H1 (cell line): Measurements from ENCODE around the gene RUFY4. TPM values are rescaled to one million over a fixed set of nuclear protein-coding genes. Genes with fewer than 3 reads are reported as not detected.

Experiments
- CTCF ChIA-PET: fragments of 300-600 bp; sonication (Branson Sonifier 250); formaldehyde crosslinking; loops from one replicate; lab custom pipeline; 2021; ENCODE audit not compliant: partially characterized antibody; lab: Charles Lee
- POLR2A ChIA-PET: fragments of 300-600 bp; sonication (Branson Sonifier 250); formaldehyde crosslinking; loops from one replicate; lab custom pipeline; 2021; ENCODE audit warnings: inconsistent platforms; ENCODE audit not compliant: partially characterized antibody; lab: Charles Lee
- DNase-seq, 2 experiments: peaks; one replicate each; pipeline versions ENCODE4 v3.0.0 to v3.0.0-alpha.2; 2010 to 2022; ENCODE audit warnings: low spot score in 2 of 2, low read depth in 1 of 2, mixed read lengths in 1 of 2
- FAIRE-seq: peaks from 2 replicates; lab custom pipeline; 2011; peaks lifted over from hg19 to GRCh38; lab: Jason Lieb, UNC
- H2AFZ ChIP-seq: 2 replicates; pipeline ENCODE4 v1.8.1; 2012; ENCODE audit warnings: low read length, inconsistent platforms
- H2AK5ac ChIP-seq: 2 replicates; pipeline ENCODE4 v1.6.1; 2013; ENCODE audit warnings: low read depth, low read length
- H2BK120ac ChIP-seq: replicated peaks from 2 replicates; pipeline ENCODE3; 2013; ENCODE audit warnings: low read depth, low read length, inconsistent platforms
- H2BK12ac ChIP-seq: 2 replicates; pipeline ENCODE4 v1.6.1; 2013; ENCODE audit warnings: low read depth, low read length
- H2BK15ac ChIP-seq: 2 replicates; pipeline ENCODE4 v1.6.1; 2013; ENCODE audit warnings: low read length
- H2BK20ac ChIP-seq: 2 replicates; pipeline ENCODE4 v1.6.1; 2013; ENCODE audit warnings: low read length
- H2BK5ac ChIP-seq: 2 replicates; pipeline ENCODE4 v1.6.1; 2013; ENCODE audit warnings: low read depth, low read length
- H3K14ac ChIP-seq: 2 replicates; pipeline ENCODE4 v1.6.1; 2013; ENCODE audit warnings: inconsistent platforms; ENCODE audit not compliant: insufficient read length
- H3K18ac ChIP-seq: 2 replicates; pipeline ENCODE4 v1.6.1; 2013; ENCODE audit warnings: low read length; ENCODE audit errors: extremely low read depth
- H3K23ac ChIP-seq: 2 replicates; pipeline ENCODE4 v1.6.1; 2013; ENCODE audit warnings: inconsistent platforms; ENCODE audit not compliant: insufficient read length
- H3K23me2 ChIP-seq: 2 replicates; pipeline ENCODE4 v1.6.1; 2013; ENCODE audit warnings: low read depth, low read length
- H3K27ac ChIP-seq: 2 replicates; pipeline ENCODE4 v1.6.1; 2011; ENCODE audit warnings: low read depth, low read length, inconsistent platforms
- H3K27me3 ChIP-seq, 4 experiments: replicated peaks in 1 of 4; 1 replicate in 1 of 4; 2 replicates in 3 of 4; pipeline versions ENCODE4 v1.6.1 to v1.8.1; 2011 to 2013; ENCODE audit warnings: low read length in 3 of 4, mild to moderate bottlenecking in 3 of 4, inconsistent platforms in 2 of 4, mixed read lengths in 2 of 4, moderate library complexity in 1 of 4; ENCODE audit not compliant: control insufficient read depth in 3 of 4, insufficient read depth in 3 of 4; ENCODE audit errors: extremely low read depth in 1 of 4
- H3K36me3 ChIP-seq, 4 experiments: 2 replicates each; pipeline versions ENCODE4 v1.6.1 to v1.8.1; 2011 to 2013; ENCODE audit warnings: mild to moderate bottlenecking in 4 of 4, low read length in 3 of 4, moderate library complexity in 2 of 4, control low read depth in 1 of 4, inconsistent platforms in 1 of 4; ENCODE audit not compliant: insufficient read depth in 4 of 4, control insufficient read depth in 2 of 4
- H3K4ac ChIP-seq: replicated peaks from 2 replicates; pipeline ENCODE3; 2013; ENCODE audit warnings: low read length, low read depth, mixed read lengths, inconsistent platforms; ENCODE audit not compliant: insufficient read length
- H3K4me1 ChIP-seq, 4 experiments: replicated peaks in 1 of 4; 1 replicate in 1 of 4; 2 replicates in 3 of 4; pipeline versions ENCODE4 v1.6.1 to v1.8.1; 2011 to 2013; ENCODE audit warnings: low read length in 3 of 4, inconsistent platforms in 2 of 4, mixed read lengths in 1 of 4; ENCODE audit not compliant: insufficient read depth in 4 of 4, control insufficient read depth in 3 of 4
- H3K4me2 ChIP-seq, 2 experiments: 2 replicates each; pipeline versions ENCODE4 v1.6.1 to v1.8.1; 2011 to 2013; ENCODE audit warnings: low read depth in 2 of 2, low read length in 2 of 2, control low read depth in 1 of 2, inconsistent platforms in 1 of 2, mild to moderate bottlenecking in 1 of 2; ENCODE audit not compliant: insufficient read depth in 1 of 2
- H3K4me3 ChIP-seq, 4 experiments: fragments of 200-600, 300-600 bp in 1 of 4; sonication (generic), shearing (Covaris generic), sonication (Bioruptor Twin) in 1 of 4; 2 replicates each; pipeline versions ENCODE4 v1.5.1 to v1.8.1; 2011 to 2016; ENCODE audit warnings: low read length in 4 of 4, low read depth in 3 of 4, control low read depth in 2 of 4, inconsistent platforms in 2 of 4, mild to moderate bottlenecking in 2 of 4, mixed read lengths in 1 of 4, moderate library complexity in 1 of 4; ENCODE audit not compliant: insufficient read depth in 2 of 4; ENCODE audit errors: extremely low read depth in 1 of 4
- H3K56ac ChIP-seq: replicated peaks from 2 replicates; pipeline ENCODE3; 2013; ENCODE audit warnings: low read depth, mild to moderate bottlenecking, mixed read lengths, low read length, inconsistent platforms; ENCODE audit not compliant: insufficient read length
- H3K79me1 ChIP-seq: 2 replicates; pipeline ENCODE4 v1.6.1; 2013; ENCODE audit warnings: low read depth, low read length, control low read depth
- H3K79me2 ChIP-seq, 2 experiments: 2 replicates each; pipeline versions ENCODE4 v1.6.1 to v1.8.1; 2012 to 2013; ENCODE audit warnings: low read length in 2 of 2, mild to moderate bottlenecking in 2 of 2, inconsistent platforms in 1 of 2; ENCODE audit not compliant: insufficient read depth in 2 of 2, control insufficient read depth in 1 of 2
- H3K9ac ChIP-seq, 4 experiments: replicated peaks in 1 of 4; 1 replicate in 1 of 4; 2 replicates in 3 of 4; pipeline versions ENCODE4 v1.6.1 to v1.8.1; 2011 to 2013; ENCODE audit warnings: low read depth in 3 of 4, low read length in 3 of 4, control low read depth in 2 of 4, mild to moderate bottlenecking in 2 of 4, moderate library complexity in 2 of 4, inconsistent platforms in 1 of 4; ENCODE audit errors: extremely low read depth in 1 of 4
- H3K9me3 ChIP-seq, 2 experiments: 2 replicates each; pipeline versions ENCODE4 v1.6.1 to v1.8.1; 2012 to 2013; ENCODE audit warnings: mild to moderate bottlenecking in 2 of 2, moderate library complexity in 2 of 2, control low read depth in 1 of 2, inconsistent platforms in 1 of 2, low read depth in 1 of 2, low read length in 1 of 2, mixed read lengths in 1 of 2; ENCODE audit not compliant: insufficient read depth in 2 of 2
- H4K20me1 ChIP-seq, 2 experiments: replicated peaks in 1 of 2; 2 replicates each; pipeline versions ENCODE3 to v1.8.1; 2011 to 2013; ENCODE audit warnings: inconsistent platforms in 2 of 2, low read length in 2 of 2, mild to moderate bottlenecking in 1 of 2; ENCODE audit not compliant: insufficient read depth in 2 of 2, control insufficient read depth in 1 of 2
- H4K5ac ChIP-seq: 2 replicates; pipeline ENCODE4 v1.6.1; 2013; ENCODE audit warnings: low read length, low read depth, mixed read lengths, inconsistent platforms; ENCODE audit not compliant: insufficient read length
- H4K8ac ChIP-seq: 2 replicates; pipeline ENCODE4 v1.8.0; 2013; ENCODE audit warnings: mild to moderate bottlenecking, moderate library complexity, low read length, inconsistent platforms; ENCODE audit not compliant: insufficient read depth; ENCODE audit errors: extremely low read depth
- H4K91ac ChIP-seq: replicated peaks from 2 replicates; pipeline ENCODE3; 2013; ENCODE audit warnings: low read length, mixed read lengths, inconsistent platforms; ENCODE audit not compliant: insufficient read length
- BCL11A ChIP-seq, 2 experiments: IDR thresholded peaks; one replicate each; pipeline ENCODE4 v1.6.1; 2011; ENCODE audit warnings: low read depth in 2 of 2, low read length in 2 of 2, mild to moderate bottlenecking in 2 of 2
- BRCA1 ChIP-seq: IDR thresholded peaks from 2 replicates; pipeline ENCODE4 v1.6.1; 2012; ENCODE audit warnings: low read depth, low read length, improper control_type of control experiment
- CBX5 ChIP-seq: fragments of 300-800, 300-1000 bp; sonication (generic); IDR thresholded peaks from 2 replicates; pipeline ENCODE4 v1.7.1; 2016; ENCODE audit warnings: antibody characterized with exemption, low read length, low read depth
- CEBPB ChIP-seq: IDR thresholded peaks from 2 replicates; pipeline ENCODE4 v1.6.1; 2012; ENCODE audit warnings: low read depth, low read length
- CHD1 ChIP-seq: IDR thresholded peaks from 2 replicates; pipeline ENCODE4 v1.6.1; 2012; ENCODE audit warnings: low read depth, low read length, improper control_type of control experiment
- CREB1 ChIP-seq: IDR thresholded peaks from 2 replicates; pipeline ENCODE4 v1.6.1; 2012; ENCODE audit warnings: inconsistent platforms
- EP300 ChIP-seq, 2 experiments: IDR thresholded peaks; 1 replicate in 1 of 2; 2 replicates in 1 of 2; pipeline ENCODE4 v1.6.1; 2011 to 2012; ENCODE audit warnings: low read depth in 2 of 2, low read length in 2 of 2, mild to moderate bottlenecking in 2 of 2, borderline replicate concordance in 1 of 2, inconsistent platforms in 1 of 2, moderate library complexity in 1 of 2
- HDAC2 ChIP-seq, 2 experiments: fragments of 300-600 bp in 1 of 2; sonication (generic) in 1 of 2; IDR thresholded peaks; 2 replicates each; pipeline ENCODE4 v1.6.1; 2011 to 2012; ENCODE audit warnings: low read depth in 2 of 2, low read length in 2 of 2, mild to moderate bottlenecking in 2 of 2, moderate library complexity in 2 of 2, borderline replicate concordance in 1 of 2, inconsistent platforms in 1 of 2
- RBBP5 ChIP-seq: IDR thresholded peaks from 2 replicates; pipeline ENCODE4 v1.7.1; 2012; ENCODE audit warnings: low read depth, mild to moderate bottlenecking, inconsistent platforms, low read length, moderate library complexity, borderline replicate concordance
- TBP ChIP-seq: IDR thresholded peaks from 2 replicates; pipeline ENCODE4 v1.6.1; 2011; ENCODE audit warnings: low read depth, low read length, improper control_type of control experiment
- TEAD4 ChIP-seq: IDR thresholded peaks from 2 replicates; pipeline ENCODE4 v1.6.1; 2012; ENCODE audit warnings: low read depth, low read length, inconsistent platforms, mixed read lengths
- WGBS, 2 experiments: shearing (Covaris generic) in 1 of 2; methylation state at CpG; one replicate each; pipeline versions ENCODE4 v1.1.6 to v1.1.7; 2013 to 2015; ENCODE audit warnings: low lambda C conversion rate in 2 of 2, mixed read lengths in 2 of 2, inconsistent platforms in 1 of 2, low coverage in 1 of 2, missing lambda C conversion rate in 1 of 2; ENCODE audit not compliant: insufficient replicate concordance in 2 of 2, insufficient coverage in 1 of 2, insufficient read length in 1 of 2; ENCODE audit errors: extremely low coverage in 1 of 2, missing lambda C conversion rate in 1 of 2; 5-methylcytosine and 5-hydroxymethylcytosine counted together
- polyA plus RNA-seq, 7 experiments: library from polyadenylated mRNA; depleted of rRNA in 3 of 7; stranded (reverse) in 5 of 7; unstranded in 2 of 7; fragments of >200 nt in 5 of 7; fragments of 200-250 nt in 2 of 7; gene quantifications; 1 replicate in 5 of 7; 2 replicates in 1 of 7; 4 replicates in 1 of 7; pipeline versions ENCODE4 v1.2.1 to v1.2.3, GENCODE V29; 2011 to 2013; ENCODE audit warnings: missing spikeins in 2 of 7, mixed read lengths in 2 of 7
- total RNA-seq: library from RNA; stranded (reverse); fragmentation: NEBNext Ultra II Directional; extraction: Animal tissue kit (Norgen Biotek cat#: 25700); gene quantifications from 2 replicates; pipeline ENCODE4 v1.2.1, GENCODE V29; 2021
- TF ChIP-seq, protein P1 (sequence below): IDR thresholded peaks from 2 replicates; pipeline ENCODE4 v1.6.1; 2011; ENCODE audit warnings: low read length, improper control_type of control experiment

The RUFY4 gene
- total and polyA plus RNA-seq, 2 of the 8 experiments (the other 6 are each of a cell fraction or from before 2014, with no cell fraction given): 0.32 to 0.38 TPM

DNA sequence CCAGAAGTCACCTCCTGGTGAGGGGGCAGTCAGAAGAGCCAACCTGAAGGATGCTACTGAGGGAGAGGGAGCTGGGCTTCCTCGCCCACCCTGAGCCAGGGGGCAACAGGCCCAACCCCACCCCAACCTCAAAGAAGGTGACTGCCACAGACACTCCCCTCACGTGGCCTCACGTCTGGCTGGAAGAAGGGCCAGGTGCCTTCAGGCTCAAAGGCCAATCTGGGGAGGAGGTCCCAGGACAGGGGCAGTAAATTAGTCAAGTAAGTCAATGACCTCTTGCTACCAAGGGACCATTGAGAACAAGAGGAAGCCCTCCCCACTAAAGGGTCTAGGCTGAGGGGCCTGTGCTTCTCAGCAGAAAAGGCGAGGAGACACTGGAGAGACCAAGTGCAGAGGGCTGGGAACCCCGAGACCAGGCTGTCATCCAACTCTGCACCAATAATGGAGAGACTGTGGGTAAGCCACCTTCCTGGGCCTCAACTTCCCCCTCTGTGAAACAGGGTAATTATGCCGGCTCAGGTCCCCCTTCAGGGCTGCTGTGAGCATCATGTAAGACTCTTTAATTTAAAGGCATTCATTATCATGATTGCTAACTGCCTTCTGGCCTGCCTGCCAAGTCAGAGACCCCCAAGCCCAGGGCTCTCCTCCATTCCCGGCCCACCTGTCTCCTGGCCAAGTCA, 46.1 kb upstream of the RUFY4 start:
- Histone ChIP-seq H3K4me3 (no peak overlapping the region), H3K36me3 (no peaks in the 10 kb centered on the region), H3K23ac (no peak overlapping the region), H2BK120ac (no peak overlapping the region), H4K8ac (no peak overlapping the region), H2BK20ac (no peak overlapping the region), H4K5ac (no peak overlapping the region), H2AK5ac (peak overlapping the region; percentile 33; the same call in 1 of the 2 replicates), H3K79me2 (no peaks in the 10 kb centered on the region), H4K20me1 (no peaks in the 10 kb centered on the region), H2BK15ac (peak overlapping the region; percentile 72; the same call in 1 of the 2 replicates), H3K14ac (no peak overlapping the region), H3K18ac (no peak overlapping the region), H2BK5ac (no peak overlapping the region), H3K27me3 (no peaks in the 10 kb centered on the region), H3K4me2 (no peak overlapping the region), H3K23me2 (no peaks in the 10 kb centered on the region), H2BK12ac (no peak overlapping the region), H3K4me1 (peaks cover 0 to 16% (median 5%) of the 10 kb centered on the region in 4 experiments; a peak in 6 of 7 replicates), H3K79me1 (no peaks in the 10 kb centered on the region; the same call in 1 of the 2 replicates), H3K9me3 (no peaks in the 10 kb centered on the region), H3K27ac (no peak overlapping the region), H3K56ac (no peak overlapping the region), H4K91ac (no peak overlapping the region), H2AFZ (no peak overlapping the region), H3K9ac (no peak overlapping the region), H3K4ac (no peak overlapping the region)
- no peak for FAIRE-seq
- ChIA-PET POLR2A (interaction anchor here (0.7 kb wide), 1 partner anchor 20 kb away, joined by 3 read pairs; the partner anchor contains the start of gene TNS1), CTCF (interaction anchor here (0.8 to 5.5 kb wide), 9 partner anchors 9 to 237 kb away, joined by 3 to 22 read pairs (median 5); partner anchors contain the start of gene TNS1)
- 90% methylated on average over 7 of the region's 7 CpGs; no CpG with 5 or more reads in 1 of the 2 experiments for WGBS, 2 experiments
- DNase-seq: peak in 1 of 2 experiments; percentile 40
- TF ChIP-seq BRCA1 (no peak), TEAD4 (no peak), CEBPB (no peak), CBX5 (no peak), RBBP5 (no peak), EP300 (IDR thresholded peaks at IDR 0.05; ENCODE audit: borderline replicate concordance in 1 of 2, low read depth in 2 of 2, low read length in 2 of 2) (no peak), CHD1 (no peak), BCL11A (IDR thresholded peaks at IDR 0.05; ENCODE audit: low read depth in 2 of 2, low read length in 2 of 2) (no peak), HDAC2 (IDR thresholded peaks at IDR 0.05; ENCODE audit: borderline replicate concordance in 1 of 2, low read depth in 2 of 2, low read length in 2 of 2) (no peak), CREB1 (no peak), TBP (no peak)
- TF ChIP-seq, protein P1, sequence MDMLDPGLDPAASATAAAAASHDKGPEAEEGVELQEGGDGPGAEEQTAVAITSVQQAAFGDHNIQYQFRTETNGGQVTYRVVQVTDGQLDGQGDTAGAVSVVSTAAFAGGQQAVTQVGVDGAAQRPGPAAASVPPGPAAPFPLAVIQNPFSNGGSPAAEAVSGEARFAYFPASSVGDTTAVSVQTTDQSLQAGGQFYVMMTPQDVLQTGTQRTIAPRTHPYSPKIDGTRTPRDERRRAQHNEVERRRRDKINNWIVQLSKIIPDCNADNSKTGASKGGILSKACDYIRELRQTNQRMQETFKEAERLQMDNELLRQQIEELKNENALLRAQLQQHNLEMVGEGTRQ: no peak
